ENCODE measurements around the gene SLC35F3.

SLC35F3 gene

GRCh38 chr1:234212764-234213657, 308.5 kb downstream of the SLC35F3 start:
- Histone ChIP-seq H3F3A (ENCODE audit: insufficient read depth) (no peaks in the 10 kb centered on the region), H3K9ac (ENCODE audit: low read length) (no peak overlapping the region), H3K4me2 (ENCODE audit: low read depth, low read length, poor library complexity, severe bottlenecking) (no peak overlapping the region), H4K20me1 (ENCODE audit: low read depth, low read length) (no peaks in the 10 kb centered on the region), H3K27me3 (ENCODE audit: low read length) (no peaks in the 10 kb centered on the region), H3K79me2 (ENCODE audit: insufficient read depth, low read length) (no peaks in the 10 kb centered on the region), H3K27ac (ENCODE audit: low read depth, low read length) (no peak overlapping the region), H2AFZ (ENCODE audit: low read depth, low read length, severe bottlenecking) (no peak overlapping the region), H3K9me3 (ENCODE audit: insufficient read depth, low read length) (no peaks in the 10 kb centered on the region), H3K36me3 (ENCODE audit: low read length) (no peaks in the 10 kb centered on the region), H3K9me2 (replicated peaks; ENCODE audit: insufficient read depth, low read length) (no peaks in the 10 kb centered on the region), H3K4me3 (ENCODE audit: insufficient read depth, low read length, poor library complexity, severe bottlenecking) (no peak overlapping the region)
- TF ChIP-seq EZH2phosphoT487 (conservative IDR thresholded peaks at IDR 0.05; ENCODE audit: low read length): no peak
- TF ChIP-seq CTCF (IDR thresholded peaks at IDR 0.05; ENCODE audit: insufficient read depth, low read length, poor library complexity, severe bottlenecking): peak; percentile 31

GRCh38 chr1:234213658-234214128, 309.2 kb downstream of the SLC35F3 start:
- no peak overlapping the region for H3K9ac ChIP-seq (ENCODE audit: low read length)
- H3K4me2 ChIP-seq (ENCODE audit: low read depth, low read length, poor library complexity, severe bottlenecking): no peak overlapping the region
- no peaks in the 10 kb centered on the region for H3K79me2 ChIP-seq (ENCODE audit: insufficient read depth, low read length)
- no peaks in the 10 kb centered on the region for H3K9me2 ChIP-seq (replicated peaks; ENCODE audit: insufficient read depth, low read length)
- H3F3A ChIP-seq (ENCODE audit: insufficient read depth): no peaks in the 10 kb centered on the region
- TF ChIP-seq EZH2phosphoT487 (conservative IDR thresholded peaks at IDR 0.05; ENCODE audit: low read length) (no peak), CTCF (IDR thresholded peaks at IDR 0.05; ENCODE audit: insufficient read depth, low read length, poor library complexity, severe bottlenecking) (no peak)
- no peak overlapping the region for H2AFZ ChIP-seq (ENCODE audit: low read depth, low read length, severe bottlenecking)
- no peaks in the 10 kb centered on the region for H3K9me3 ChIP-seq (ENCODE audit: insufficient read depth, low read length)
- H4K20me1 ChIP-seq (ENCODE audit: low read depth, low read length): no peaks in the 10 kb centered on the region
- H3K27me3 ChIP-seq (ENCODE audit: low read length): no peaks in the 10 kb centered on the region
- H3K27ac ChIP-seq (ENCODE audit: low read depth, low read length): no peak overlapping the region
- no peak overlapping the region for H3K4me3 ChIP-seq (ENCODE audit: insufficient read depth, low read length, poor library complexity, severe bottlenecking)
- no peaks in the 10 kb centered on the region for H3K36me3 ChIP-seq (ENCODE audit: low read length)

GRCh38 chr1:234214129-234214910, 309.8 kb downstream of the SLC35F3 start:
- H3K4me3 ChIP-seq (ENCODE audit: insufficient read depth, low read length, poor library complexity, severe bottlenecking): no peak overlapping the region
- no peak overlapping the region for H3K27ac ChIP-seq (ENCODE audit: low read depth, low read length)
- no peaks in the 10 kb centered on the region for H3K9me2 ChIP-seq (replicated peaks; ENCODE audit: insufficient read depth, low read length)
- H3F3A ChIP-seq (ENCODE audit: insufficient read depth): no peaks in the 10 kb centered on the region
- no peaks in the 10 kb centered on the region for H3K36me3 ChIP-seq (ENCODE audit: low read length)
- TF ChIP-seq CTCF (IDR thresholded peaks at IDR 0.05; ENCODE audit: insufficient read depth, low read length, poor library complexity, severe bottlenecking) (no peak), EZH2phosphoT487 (conservative IDR thresholded peaks at IDR 0.05; ENCODE audit: low read length) (no peak)
- H4K20me1 ChIP-seq (ENCODE audit: low read depth, low read length): no peaks in the 10 kb centered on the region
- no peak overlapping the region for H2AFZ ChIP-seq (ENCODE audit: low read depth, low read length, severe bottlenecking)
- no peaks in the 10 kb centered on the region for H3K79me2 ChIP-seq (ENCODE audit: insufficient read depth, low read length)
- no peak overlapping the region for H3K9ac ChIP-seq (ENCODE audit: low read length)
- H3K4me2 ChIP-seq (ENCODE audit: low read depth, low read length, poor library complexity, severe bottlenecking): no peak overlapping the region
- no peaks in the 10 kb centered on the region for H3K9me3 ChIP-seq (ENCODE audit: insufficient read depth, low read length)
- no peaks in the 10 kb centered on the region for H3K27me3 ChIP-seq (ENCODE audit: low read length)
